A673 (cell line): ENCODE data around the gene IGFBP3. TPM values are rescaled to one million over a fixed set of nuclear protein-coding genes. Genes with fewer than 3 reads are reported as not detected.

Source experiments
- BruUV-seq: library from RNA; stranded (reverse); fragments of 400-500 nt; replicated peaks from 2 replicates; lab custom pipeline; 2021; lab: Mats Ljungman, UMichigan
- CTCF ChIA-PET: fragments of 300-600 bp; sonication (Branson Sonifier 250); formaldehyde crosslinking; loops from one replicate; lab custom pipeline; 2022; ENCODE audit warnings: antibody characterized with exemption; lab: Charles Lee
- POLR2A ChIA-PET: fragments of 300-600 bp; sonication (Branson Sonifier 250); formaldehyde crosslinking; loops from one replicate; lab custom pipeline; 2022; ENCODE audit warnings: antibody characterized with exemption; ENCODE audit not compliant: low non-redundant PET; lab: Charles Lee
- DNase-seq: peaks from one replicate; pipeline ENCODE4 v3.0.0-alpha.2; 2015; ENCODE audit warnings: low spot score
- H3K27ac ChIP-seq: fragments of 200-600 bp; sonication (generic); 2 replicates; pipeline ENCODE4 v1.5.1; 2016; ENCODE audit warnings: mixed run types, low read depth, mild to moderate bottlenecking, mixed read lengths, antibody characterized with exemption, low read length; ENCODE audit not compliant: poor library complexity, severe bottlenecking
- H3K27me3 ChIP-seq: fragments of 200-600 bp; sonication (generic); replicated peaks from 2 replicates; pipeline ENCODE4 v1.6.1; 2017; ENCODE audit warnings: mixed run types, low read depth, mild to moderate bottlenecking, mixed read lengths, antibody characterized with exemption, low read length; ENCODE audit not compliant: insufficient read depth, poor library complexity
- H3K36me3 ChIP-seq: fragments of 200-600 bp; sonication (generic); 2 replicates; pipeline ENCODE4 v1.6.1; 2016; ENCODE audit warnings: mixed run types, mild to moderate bottlenecking, mixed read lengths, antibody characterized with exemption, low read length; ENCODE audit not compliant: insufficient read depth, poor library complexity, severe bottlenecking
- H3K4me1 ChIP-seq: fragments of 200-600 bp; sonication (generic); 2 replicates; pipeline ENCODE4 v1.6.1; 2017; ENCODE audit warnings: mixed run types, mild to moderate bottlenecking, mixed read lengths, antibody characterized with exemption, low read length; ENCODE audit not compliant: insufficient read depth, poor library complexity, severe bottlenecking
- H3K4me3 ChIP-seq: fragments of 200-600 bp; sonication (generic); 2 replicates; pipeline ENCODE4 v1.5.1; 2016; ENCODE audit warnings: low read depth, mixed run types, mild to moderate bottlenecking, mixed read lengths, low read length; ENCODE audit not compliant: poor library complexity, severe bottlenecking
- H3K9me3 ChIP-seq: fragments of 200-600 bp; sonication (generic); 2 replicates; pipeline ENCODE4 v1.6.1; 2016; ENCODE audit warnings: mixed run types, low read depth, mild to moderate bottlenecking, mixed read lengths, antibody characterized with exemption, low read length; ENCODE audit not compliant: poor library complexity, severe bottlenecking
- EZH2 ChIP-seq: fragments of 200-600 bp; sonication (generic); IDR thresholded peaks from 2 replicates; pipeline ENCODE4 v1.6.1; 2017; ENCODE audit warnings: borderline replicate concordance, low read depth, mild to moderate bottlenecking, mixed read lengths, antibody characterized with exemption, low read length; ENCODE audit not compliant: poor library complexity, severe bottlenecking
- intact Hi-C: fragments of 100-400 bp; cut with micrococcal nuclease; formaldehyde crosslinking; loops from one replicate; pipeline ENCODE4 v1.10.0; 2022; ENCODE audit not compliant: unreplicated experiment
- total RNA-seq: library from RNA; stranded (reverse); gene quantifications from 2 replicates; pipeline ENCODE4 v1.2.3, GENCODE V29; 2021
- TF ChIP-seq, protein P1 (sequence below): fragments of 300-800, 200-600 bp; sonication (generic); conservative IDR thresholded peaks from 2 replicates; pipeline ENCODE4 v1.5.1; 2017; ENCODE audit warnings: low read depth, mild to moderate bottlenecking, antibody characterized with exemption, low read length, moderate library complexity, mixed read lengths

Gene IGFBP3
- total RNA-seq, 1 experiment from 2014 or later, result 1.1 TPM

GRCh38 chr7:45897042-45897690 is 23.9 kb downstream of the IGFBP3 start:
- Histone ChIP-seq H3K36me3 (no peaks in the 10 kb centered on the region), H3K9me3 (no peaks in the 10 kb centered on the region), H3K27ac (no peak overlapping the region), H3K27me3 (peaks cover 14% of the 10 kb centered on the region), H3K4me3 (no peak overlapping the region), H3K4me1 (no peaks in the 10 kb centered on the region)
- intact Hi-C loops, result no loop called here
- DNase-seq, result no peak
- TF ChIP-seq, protein P1, sequence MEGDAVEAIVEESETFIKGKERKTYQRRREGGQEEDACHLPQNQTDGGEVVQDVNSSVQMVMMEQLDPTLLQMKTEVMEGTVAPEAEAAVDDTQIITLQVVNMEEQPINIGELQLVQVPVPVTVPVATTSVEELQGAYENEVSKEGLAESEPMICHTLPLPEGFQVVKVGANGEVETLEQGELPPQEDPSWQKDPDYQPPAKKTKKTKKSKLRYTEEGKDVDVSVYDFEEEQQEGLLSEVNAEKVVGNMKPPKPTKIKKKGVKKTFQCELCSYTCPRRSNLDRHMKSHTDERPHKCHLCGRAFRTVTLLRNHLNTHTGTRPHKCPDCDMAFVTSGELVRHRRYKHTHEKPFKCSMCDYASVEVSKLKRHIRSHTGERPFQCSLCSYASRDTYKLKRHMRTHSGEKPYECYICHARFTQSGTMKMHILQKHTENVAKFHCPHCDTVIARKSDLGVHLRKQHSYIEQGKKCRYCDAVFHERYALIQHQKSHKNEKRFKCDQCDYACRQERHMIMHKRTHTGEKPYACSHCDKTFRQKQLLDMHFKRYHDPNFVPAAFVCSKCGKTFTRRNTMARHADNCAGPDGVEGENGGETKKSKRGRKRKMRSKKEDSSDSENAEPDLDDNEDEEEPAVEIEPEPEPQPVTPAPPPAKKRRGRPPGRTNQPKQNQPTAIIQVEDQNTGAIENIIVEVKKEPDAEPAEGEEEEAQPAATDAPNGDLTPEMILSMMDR, result no peak
- TF ChIP-seq EZH2, result no peak
- no TSS peak for BruUV-seq
- ChIA-PET POLR2A (no interaction called here), CTCF (no interaction called here)

- H3K36me3 ChIP-seq, result no peaks in the 10 kb centered on the region
Observed at GRCh38 chr7:45894665-45895062, 26.4 kb downstream of the IGFBP3 start.

GRCh38 chr7:45893996-45894664 is 26.9 kb downstream of the IGFBP3 start:
- H3K27me3 ChIP-seq, result peaks cover 24% of the 10 kb centered on the region
- H3K4me1 ChIP-seq, result no peaks in the 10 kb centered on the region
- H3K27ac ChIP-seq, result no peak overlapping the region
- intact Hi-C loops, result no loop called here
- ChIA-PET POLR2A (no interaction called here), CTCF (no interaction called here)
- H3K36me3 ChIP-seq, result no peaks in the 10 kb centered on the region
- no peak for DNase-seq
- no TSS peak for BruUV-seq
- TF ChIP-seq, protein P1, result no peak
- TF ChIP-seq EZH2, result no peak
- no peak overlapping the region for H3K4me3 ChIP-seq
- no peaks in the 10 kb centered on the region for H3K9me3 ChIP-seq

More at GRCh38 chr7:45894665-45895062, 26.4 kb downstream of the IGFBP3 start:
- intact Hi-C loops, result no loop called here
- H3K9me3 ChIP-seq, result no peaks in the 10 kb centered on the region
- DNase-seq, result no peak
- CTCF ChIA-PET, result no interaction called here
- no TSS peak for BruUV-seq
- H3K4me1 ChIP-seq, result no peaks in the 10 kb centered on the region
- POLR2A ChIA-PET, result no interaction called here
- H3K4me3 ChIP-seq, result no peak overlapping the region
- TF ChIP-seq, protein P1, result no peak
- no peak for TF ChIP-seq EZH2
- no peak overlapping the region for H3K27ac ChIP-seq
- peaks cover 19% of the 10 kb centered on the region for H3K27me3 ChIP-seq
